ENCODE results near the gene EXOSC5.
"Not testable (repeated sequence)": the region's sequence is repeated elsewhere in the genome, so short reads cannot be mapped to it uniquely, and the experiment has no call there.

Gene EXOSC5

GRCh38 chr19:41355802-41356201 lies 41.4 kb downstream of the EXOSC5 start:
- no peak for DNase-seq
- in situ Hi-C loops (cut with MboI; ENCODE audit: low pct_unique_long_range_greater_than_20kb, low sequenced_read_pairs) = no loop called here

- in situ Hi-C loops (cut with MboI; ENCODE audit: low pct_unique_long_range_greater_than_20kb, low sequenced_read_pairs) = no loop called here
Measured at GRCh38 chr19:41355035-41355434, 42.1 kb downstream of the EXOSC5 start.

GRCh38 chr19:41354343-41354953 lies 42.7 kb downstream of the EXOSC5 start:
- in situ Hi-C loops (cut with MboI; ENCODE audit: low pct_unique_long_range_greater_than_20kb, low sequenced_read_pairs) = no loop called here

More at GRCh38 chr19:41355035-41355434, 42.1 kb downstream of the EXOSC5 start:
- no peak for DNase-seq

GRCh38 chr19:41353466-41354342 lies 43.5 kb downstream of the EXOSC5 start, which contains the start of gene TGFB1:
TSS of gene TGFB1 (minus strand) at chr19:41353922. CDS start at chr19:41353044, 878 bp downstream.
- peak; percentile 85 for DNase-seq
- in situ Hi-C loops (cut with MboI; ENCODE audit: low pct_unique_long_range_greater_than_20kb, low sequenced_read_pairs) = no loop called here

More at GRCh38 chr19:41354343-41354953, 42.7 kb downstream of the EXOSC5 start:
- no peak for DNase-seq

DNA sequence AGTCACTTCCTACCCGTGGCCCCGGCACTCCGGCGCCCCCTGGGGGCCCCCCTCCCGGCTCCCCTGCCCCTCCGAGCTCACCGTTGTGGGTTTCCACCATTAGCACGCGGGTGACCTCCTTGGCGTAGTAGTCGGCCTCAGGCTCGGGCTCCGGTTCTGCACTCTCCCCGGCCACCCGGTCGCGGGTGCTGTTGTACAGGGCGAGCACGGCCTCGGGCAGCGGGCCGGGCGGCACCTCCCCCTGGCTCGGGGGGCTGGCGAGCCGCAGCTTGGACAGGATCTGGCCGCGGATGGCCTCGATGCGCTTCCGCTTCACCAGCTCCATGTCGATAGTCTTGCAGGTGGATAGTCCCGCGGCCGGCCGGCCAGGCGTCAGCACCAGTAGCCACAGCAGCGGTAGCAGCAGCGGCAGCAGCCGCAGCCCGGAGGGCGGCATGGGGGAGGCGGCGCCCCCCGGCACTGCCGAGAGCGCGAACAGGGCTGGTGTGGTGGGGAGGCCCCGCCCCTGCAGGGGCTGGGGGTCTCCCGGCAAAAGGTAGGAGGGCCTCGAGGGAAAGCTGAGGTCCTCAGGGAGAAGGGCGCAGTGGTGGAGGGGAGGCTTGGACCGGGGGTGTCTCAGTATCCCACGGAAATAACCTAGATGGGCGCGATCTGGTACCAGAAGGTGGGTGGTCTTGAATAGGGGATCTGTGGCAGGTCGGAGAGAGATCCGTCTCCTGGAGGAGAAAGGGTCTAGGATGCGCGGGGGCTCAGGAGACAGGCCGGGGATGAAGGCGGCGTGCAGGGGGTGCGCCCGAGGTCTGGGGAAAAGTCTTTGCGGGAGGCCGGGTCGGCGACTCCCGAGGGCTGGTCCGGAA lies 44.3 kb downstream of the EXOSC5 start:
- in situ Hi-C loops (cut with MboI; ENCODE audit: low pct_unique_long_range_greater_than_20kb, low sequenced_read_pairs) = no loop called here
- peak; percentile 60 for DNase-seq

GRCh38 chr19:41352279-41352608 lies 44.9 kb downstream of the EXOSC5 start:
- in situ Hi-C loops (cut with MboI; ENCODE audit: low pct_unique_long_range_greater_than_20kb, low sequenced_read_pairs) = no loop called here
- DNase-seq = no peak

DNA sequence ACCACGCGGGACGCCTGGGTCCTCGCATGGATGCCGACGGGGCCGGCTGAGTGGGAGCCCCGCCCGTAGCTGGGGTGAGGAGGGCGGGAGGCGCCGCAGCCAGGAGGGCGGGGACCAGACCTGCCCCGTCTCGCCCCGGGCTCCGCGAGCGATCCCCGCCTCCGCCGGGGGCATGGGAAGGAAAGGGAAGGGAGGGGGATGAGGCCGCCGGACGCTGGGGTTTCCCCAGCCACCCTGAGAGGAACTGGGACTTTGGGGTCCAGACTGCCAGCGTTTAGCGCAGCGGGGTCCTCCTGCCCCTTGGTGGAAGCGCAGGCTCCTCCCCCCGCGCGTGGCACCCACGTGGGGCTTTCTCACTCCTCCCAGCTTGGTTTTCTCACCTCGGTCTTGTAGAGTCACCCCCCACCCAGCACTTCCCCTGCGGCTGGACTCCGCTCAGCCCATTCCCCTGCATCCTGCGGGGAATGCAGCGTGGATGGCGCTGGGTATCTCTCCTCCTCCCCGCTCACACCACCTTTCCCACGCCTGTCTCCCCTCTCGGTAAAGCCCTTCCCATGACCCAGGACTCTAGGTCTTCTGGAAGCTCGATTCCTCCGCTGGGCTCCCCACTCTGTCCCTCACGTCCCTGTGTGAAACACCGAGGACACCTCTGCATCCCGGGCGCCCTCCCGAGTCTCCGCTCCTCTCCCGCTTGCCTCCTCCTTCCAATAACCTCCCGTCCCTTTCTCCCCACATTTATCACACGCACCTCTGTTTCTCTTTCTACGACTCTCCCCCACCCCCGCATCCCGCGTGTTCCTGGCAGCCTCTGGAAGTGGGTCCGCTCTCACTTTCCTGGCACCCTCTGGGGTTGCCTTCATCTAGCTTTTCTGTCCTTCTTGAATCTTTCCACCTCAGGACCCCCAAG lies 45.6 kb downstream of the EXOSC5 start:
- DNase-seq = peak; percentile 85
- in situ Hi-C loops (cut with MboI; ENCODE audit: low pct_unique_long_range_greater_than_20kb, low sequenced_read_pairs) = no loop called here

- DNase-seq = peak; percentile 54
- in situ Hi-C loops (cut with MboI; ENCODE audit: low pct_unique_long_range_greater_than_20kb, low sequenced_read_pairs) = no loop called here
Measured at GRCh38 chr19:41350735-41351338, 46.3 kb downstream of the EXOSC5 start.

- DNase-seq; in situ Hi-C loops (cut with MboI; ENCODE audit: low pct_unique_long_range_greater_than_20kb, low sequenced_read_pairs): not testable (repeated sequence)
Measured at GRCh38 chr19:41346916-41347315, 50.2 kb downstream of the EXOSC5 start.

DNA sequence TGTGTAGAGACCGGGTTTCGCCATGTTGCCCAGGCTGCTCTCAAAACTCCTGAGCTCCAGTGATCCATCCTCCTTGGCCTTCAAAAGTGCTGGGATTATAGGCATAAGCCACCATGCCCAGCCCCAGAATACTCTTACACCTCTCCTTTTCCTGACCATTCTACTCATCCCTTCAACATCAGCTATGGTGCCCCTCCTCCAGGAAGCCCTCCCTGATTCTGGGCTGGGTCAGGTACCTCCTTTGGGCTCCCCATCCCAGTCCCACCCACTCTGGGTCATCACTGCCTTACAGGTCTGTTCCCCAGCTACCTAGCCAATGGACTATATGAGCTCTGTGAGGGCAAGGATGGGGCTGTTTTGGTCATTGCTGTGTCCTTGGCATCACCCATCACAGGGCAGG lies 53.0 kb downstream of the EXOSC5 start:
- in situ Hi-C loops (cut with MboI; ENCODE audit: low pct_unique_long_range_greater_than_20kb, low sequenced_read_pairs) = no loop called here
- DNase-seq = no peak

DNA sequence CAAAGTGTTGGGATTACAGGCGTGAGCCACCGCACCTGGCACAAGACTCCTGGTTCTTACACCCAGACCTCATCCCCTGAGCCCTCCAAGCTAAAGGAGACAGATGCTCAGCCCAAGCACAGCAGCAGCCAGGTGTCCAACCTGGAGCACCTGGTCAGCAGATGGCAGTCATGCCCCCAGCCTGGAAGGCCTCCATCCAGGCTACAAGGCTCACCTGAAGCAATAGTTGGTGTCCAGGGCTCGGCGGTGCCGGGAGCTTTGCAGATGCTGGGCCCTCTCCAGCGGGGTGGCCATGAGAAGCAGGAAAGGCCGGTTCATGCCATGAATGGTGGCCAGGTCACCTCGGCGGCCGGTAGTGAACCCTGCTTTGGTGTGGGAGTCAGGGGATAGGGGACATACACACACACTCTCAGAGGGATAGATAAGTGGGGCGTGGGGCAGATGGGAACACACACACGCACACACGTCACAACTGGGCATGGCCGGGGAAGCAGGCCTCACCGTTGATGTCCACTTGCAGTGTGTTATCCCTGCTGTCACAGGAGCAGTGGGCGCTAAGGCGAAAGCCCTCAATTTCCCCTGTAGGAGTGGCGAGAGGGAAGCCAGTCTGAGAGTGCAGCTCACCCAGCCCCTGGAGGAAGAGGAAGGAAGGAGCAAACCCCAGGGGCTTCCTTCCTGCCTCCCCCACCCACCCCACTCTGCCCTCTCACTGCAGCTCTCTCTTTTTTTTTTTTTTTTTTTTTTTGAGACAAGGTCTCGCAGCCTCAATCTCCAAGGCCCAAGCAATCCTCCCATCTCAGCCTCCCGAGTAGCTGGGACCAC lies 55.3 kb downstream of the EXOSC5 start:
- in situ Hi-C loops (cut with MboI; ENCODE audit: low pct_unique_long_range_greater_than_20kb, low sequenced_read_pairs) = no loop called here
- no peak for DNase-seq

- in situ Hi-C loops (cut with MboI; ENCODE audit: low pct_unique_long_range_greater_than_20kb, low sequenced_read_pairs) = no loop called here
- no peak for DNase-seq
Measured at GRCh38 chr19:41339936-41340335, 57.2 kb downstream of the EXOSC5 start.
